KOPT-K1 (cell line): ENCODE measurements around the gene LOC101059915.
"Not testable (repeated sequence)": the region's sequence is repeated elsewhere in the genome, so short reads cannot be mapped to it uniquely, and the experiment has no call there.

Experiments used
- H3K27ac ChIP-seq: fragments of 200-600 bp; sonication (generic); 2 replicates; pipeline ENCODE4 v1.5.1; 2016; ENCODE audit warnings: antibody characterized with exemption, mild to moderate bottlenecking, low read depth, low read length; ENCODE audit not compliant: poor library complexity, severe bottlenecking
- H3K36me3 ChIP-seq: fragments of 200-600 bp; sonication (generic); 2 replicates; pipeline ENCODE4 v1.5.1; 2017; ENCODE audit warnings: antibody characterized with exemption, mild to moderate bottlenecking, low read length, moderate library complexity; ENCODE audit not compliant: insufficient read depth
- H3K9me3 ChIP-seq: fragments of 200-600 bp; sonication (generic); 2 replicates; pipeline ENCODE4 v1.5.1; 2017; ENCODE audit warnings: antibody characterized with exemption, low read length, mild to moderate bottlenecking; ENCODE audit not compliant: insufficient read depth, poor library complexity, severe bottlenecking

Gene LOC101059915

DNA sequence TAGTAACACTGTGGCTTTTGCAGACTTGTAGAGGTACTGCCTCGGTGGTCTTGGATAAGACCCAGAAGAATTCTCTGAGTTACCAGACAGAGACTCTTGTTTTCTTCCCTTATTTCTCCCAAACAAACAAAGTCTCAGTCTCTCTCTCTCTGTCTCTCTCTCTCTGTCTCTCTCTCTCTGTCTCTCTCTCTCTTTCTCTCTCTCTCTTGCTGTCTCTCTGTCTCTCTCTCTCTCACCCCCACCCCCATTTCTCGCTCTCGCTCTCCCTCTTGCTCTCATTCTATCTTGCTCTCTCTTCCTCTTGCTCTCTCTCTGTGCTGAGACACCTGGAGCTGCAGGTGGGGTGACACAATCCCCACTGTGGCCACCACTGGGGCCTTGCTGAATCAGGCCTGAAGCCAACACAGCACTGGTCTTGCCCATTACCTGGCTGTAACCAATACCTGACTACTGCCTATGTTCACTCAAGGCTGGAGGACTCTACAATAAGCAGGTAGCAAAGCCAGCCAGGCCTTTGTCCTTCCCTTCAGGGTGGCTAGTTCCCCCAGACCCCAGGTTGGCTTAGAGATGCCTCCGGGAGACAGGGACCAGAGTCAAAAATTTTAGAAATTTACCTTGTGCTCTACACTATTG is 12.3 kb downstream of the LOC101059915 start:
- Histone ChIP-seq H3K36me3 (no peaks in the 10 kb centered on the region), H3K27ac (no peak overlapping the region), H3K9me3 (no peaks in the 10 kb centered on the region)

DNA sequence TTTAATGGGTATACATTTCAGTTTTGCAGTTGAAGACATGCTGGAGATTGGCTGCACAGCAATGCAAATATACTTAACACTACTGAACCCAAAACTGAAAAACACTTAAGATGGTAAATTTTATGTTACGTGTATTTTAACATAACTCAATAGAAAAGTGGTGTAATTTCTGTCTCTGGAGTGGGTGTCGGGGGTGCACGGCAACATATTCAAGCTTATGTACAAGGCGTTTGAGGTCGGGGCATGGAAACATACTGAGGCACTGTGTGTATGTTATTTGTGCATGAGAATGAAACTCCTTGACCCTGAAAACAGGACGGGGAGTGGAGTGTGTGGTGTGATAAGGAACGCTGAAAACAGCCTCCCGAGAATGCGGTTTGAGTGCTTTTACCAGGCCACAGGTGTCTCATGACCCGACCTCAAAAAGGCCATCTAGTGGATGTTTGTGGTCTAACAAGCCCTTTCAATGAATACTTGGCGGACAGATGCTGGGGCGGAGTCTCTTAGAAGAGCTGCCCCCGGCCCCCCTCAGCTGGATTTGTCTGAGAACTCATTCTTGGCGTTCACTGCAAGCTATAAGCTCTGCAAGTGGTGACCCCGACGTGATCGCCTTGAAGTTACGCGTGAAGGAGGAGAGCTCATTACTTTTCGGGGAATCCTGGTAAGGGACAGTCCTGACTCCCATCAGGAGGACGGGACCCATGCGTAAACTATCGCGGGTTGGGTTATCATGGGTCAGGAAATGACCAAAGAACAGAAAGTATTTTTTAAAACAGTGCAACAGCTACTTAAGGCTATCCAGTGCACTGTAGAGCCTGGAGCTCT is 29.5 kb downstream of the LOC101059915 start:
- H3K36me3 ChIP-seq, H3K9me3 ChIP-seq, H3K27ac ChIP-seq: not testable (repeated sequence)

DNA sequence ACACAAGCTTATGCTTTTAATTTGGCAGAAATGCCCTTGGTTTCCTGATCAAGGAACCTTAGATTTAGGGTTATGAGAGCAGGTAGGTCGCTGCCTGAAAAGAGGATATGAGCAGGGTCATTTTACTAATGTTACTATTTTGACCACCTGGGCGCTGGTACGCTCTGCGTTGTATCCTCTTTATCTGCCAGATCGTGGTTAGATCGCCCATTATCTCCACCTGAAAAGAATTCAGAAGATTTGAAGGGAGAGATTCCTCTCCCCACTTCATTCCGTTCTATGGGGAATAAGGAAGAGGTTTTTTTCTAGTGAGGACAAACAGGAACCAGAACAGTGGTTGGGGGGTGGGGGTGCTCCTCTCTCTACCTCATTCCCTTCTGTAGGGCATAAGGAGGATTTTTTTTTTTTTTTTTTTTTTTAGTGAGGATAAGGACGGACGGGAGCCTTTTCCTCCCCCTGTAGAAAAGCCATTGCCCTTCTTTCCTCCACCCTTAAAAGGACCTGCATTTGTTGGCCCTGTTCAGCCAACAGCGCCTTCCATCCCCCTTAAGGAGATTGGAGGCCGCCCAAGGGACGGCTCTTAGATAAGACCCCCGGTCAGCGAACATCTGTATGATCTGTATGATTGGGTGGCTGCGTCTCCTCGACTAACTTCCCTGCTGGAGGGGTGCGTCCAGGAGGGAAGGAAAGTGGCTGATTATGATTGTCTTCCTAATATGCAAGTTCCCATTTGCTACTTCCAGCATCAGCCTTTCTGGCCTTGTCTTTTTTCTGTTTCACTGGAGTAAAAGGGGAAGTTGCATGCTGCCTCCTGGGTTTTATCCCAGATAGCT is 30.3 kb downstream of the LOC101059915 start:
- H3K27ac ChIP-seq, H3K36me3 ChIP-seq, H3K9me3 ChIP-seq: not testable (repeated sequence)

DNA sequence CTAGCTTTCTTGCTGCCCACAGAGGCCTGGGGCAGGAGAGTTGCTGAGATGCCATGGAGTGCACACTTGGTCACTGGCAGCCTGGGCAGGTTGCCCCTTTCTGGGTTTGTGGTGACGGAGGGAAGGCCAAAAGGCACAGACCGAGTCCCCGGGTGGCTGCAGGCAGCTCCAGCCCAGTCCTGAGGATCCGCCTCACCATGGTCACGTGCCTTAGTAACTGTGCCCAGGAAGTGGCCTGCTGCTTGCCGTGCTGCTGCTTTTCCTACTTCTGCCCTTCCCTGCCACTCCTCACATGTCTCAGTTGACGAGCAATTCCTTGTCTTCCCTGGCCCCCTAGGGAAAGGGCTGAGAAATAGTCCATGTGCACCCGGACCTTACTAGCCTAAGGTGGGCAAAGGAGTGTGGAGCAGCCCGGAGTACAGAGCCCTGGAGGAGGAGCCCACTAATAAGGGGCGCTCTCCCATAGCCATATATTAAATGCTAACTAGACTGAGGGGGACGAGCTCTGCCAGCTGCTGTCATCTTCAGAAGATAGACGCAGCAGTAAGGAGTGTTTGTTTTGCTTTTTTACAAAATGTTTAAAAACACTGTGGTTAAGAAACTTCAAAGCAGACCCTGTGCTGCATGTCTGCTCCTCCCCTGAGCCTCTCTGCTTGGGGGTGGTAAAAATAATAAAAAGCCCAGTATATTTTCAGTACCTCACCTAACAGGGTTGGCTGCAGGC is 31.1 kb downstream of the LOC101059915 start:
- not testable (repeated sequence) for H3K36me3 ChIP-seq, H3K9me3 ChIP-seq, H3K27ac ChIP-seq

DNA sequence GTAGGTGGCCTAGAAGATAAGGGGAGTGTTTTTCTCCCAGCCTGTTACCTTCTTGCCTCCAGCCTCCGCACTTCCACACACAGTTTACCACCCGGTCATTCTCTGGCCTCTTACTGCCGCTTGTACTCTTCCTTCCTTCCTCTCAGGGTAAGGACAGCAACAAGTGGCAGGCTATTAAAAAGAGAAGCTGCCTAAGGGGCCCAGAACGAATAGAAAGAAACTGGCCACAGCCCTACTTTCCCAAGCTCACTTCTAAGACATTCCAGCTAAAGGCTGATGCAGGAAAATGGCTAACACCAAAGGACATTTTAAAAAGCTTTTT is 31.6 kb downstream of the LOC101059915 start:
- H3K9me3 ChIP-seq, H3K36me3 ChIP-seq, H3K27ac ChIP-seq: not testable (repeated sequence)

DNA sequence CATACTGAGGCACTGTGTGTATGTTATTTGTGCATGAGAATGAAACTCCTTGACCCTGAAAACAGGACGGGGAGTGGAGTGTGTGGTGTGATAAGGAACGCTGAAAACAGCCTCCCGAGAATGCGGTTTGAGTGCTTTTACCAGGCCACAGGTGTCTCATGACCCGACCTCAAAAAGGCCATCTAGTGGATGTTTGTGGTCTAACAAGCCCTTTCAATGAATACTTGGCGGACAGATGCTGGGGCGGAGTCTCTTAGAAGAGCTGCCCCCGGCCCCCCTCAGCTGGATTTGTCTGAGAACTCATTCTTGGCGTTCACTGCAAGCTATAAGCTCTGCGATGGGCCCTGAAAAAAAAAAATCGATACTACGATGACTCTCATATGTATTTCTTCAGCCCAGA is 35.5 kb downstream of the LOC101059915 start:
- H3K36me3 ChIP-seq, H3K27ac ChIP-seq, H3K9me3 ChIP-seq: not testable (repeated sequence)

DNA sequence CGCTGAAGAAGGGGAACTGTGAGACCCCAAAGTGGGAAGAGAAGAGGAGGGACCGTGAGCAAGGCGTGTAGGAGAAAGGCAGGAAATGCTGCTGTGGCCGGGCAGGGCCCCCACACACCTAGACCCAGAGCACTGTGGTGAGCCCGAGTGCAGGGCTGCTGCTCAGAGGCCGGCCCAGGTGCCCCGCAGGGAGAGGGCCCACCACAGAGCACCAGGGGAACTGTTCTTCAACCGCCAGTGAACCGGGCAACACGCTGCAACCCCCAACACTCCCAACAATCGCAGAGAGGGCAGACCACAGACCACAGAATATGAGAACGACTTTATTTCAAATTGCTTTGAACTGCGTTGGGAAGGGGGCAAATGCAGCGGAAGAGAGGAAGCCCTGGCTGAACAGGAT is 46.7 kb downstream of the LOC101059915 start:
- H3K36me3 ChIP-seq, H3K27ac ChIP-seq, H3K9me3 ChIP-seq: not testable (repeated sequence)

DNA sequence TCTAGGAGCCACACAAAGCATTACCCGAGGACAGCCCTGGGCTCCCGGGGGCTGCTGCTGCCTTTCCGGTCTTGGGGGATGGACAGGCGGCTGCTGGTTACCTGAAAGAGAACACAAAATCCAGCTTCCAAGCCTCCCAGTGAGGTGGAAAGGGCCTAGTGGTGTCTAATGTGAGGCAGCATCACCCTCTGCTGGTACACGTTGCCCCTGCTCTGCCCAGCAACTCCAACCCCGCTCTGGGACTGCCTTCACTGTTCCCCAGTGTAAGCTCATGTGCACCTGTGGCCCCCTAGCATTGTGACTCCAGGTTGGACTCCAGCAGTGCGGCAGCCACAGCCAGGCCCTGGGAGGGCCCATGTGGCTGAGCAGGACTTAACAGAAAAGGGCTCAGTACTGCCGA is 48.2 kb downstream of the LOC101059915 start:
- H3K9me3 ChIP-seq, H3K27ac ChIP-seq, H3K36me3 ChIP-seq: not testable (repeated sequence)

DNA sequence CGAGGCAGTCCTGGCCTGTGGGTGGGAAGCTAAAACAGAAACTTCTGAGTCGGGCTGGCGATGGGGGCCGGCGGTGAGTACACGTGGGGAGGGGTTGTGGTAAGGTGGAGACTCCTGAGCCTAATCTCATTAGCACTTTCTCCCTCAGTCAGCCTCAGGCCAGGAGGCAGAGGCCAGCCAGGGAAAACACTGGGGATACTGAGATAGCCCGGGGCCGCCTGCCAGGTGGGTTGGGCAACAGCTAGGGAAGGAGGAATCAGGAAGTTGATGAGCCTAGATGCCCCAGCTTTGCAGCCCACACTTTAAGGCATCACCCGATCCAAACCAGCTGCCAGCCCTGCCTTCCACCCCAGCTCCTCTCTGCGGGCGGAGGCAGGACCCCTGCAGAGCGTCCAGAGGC is 49.0 kb downstream of the LOC101059915 start:
- not testable (repeated sequence) for H3K36me3 ChIP-seq, H3K27ac ChIP-seq, H3K9me3 ChIP-seq

DNA sequence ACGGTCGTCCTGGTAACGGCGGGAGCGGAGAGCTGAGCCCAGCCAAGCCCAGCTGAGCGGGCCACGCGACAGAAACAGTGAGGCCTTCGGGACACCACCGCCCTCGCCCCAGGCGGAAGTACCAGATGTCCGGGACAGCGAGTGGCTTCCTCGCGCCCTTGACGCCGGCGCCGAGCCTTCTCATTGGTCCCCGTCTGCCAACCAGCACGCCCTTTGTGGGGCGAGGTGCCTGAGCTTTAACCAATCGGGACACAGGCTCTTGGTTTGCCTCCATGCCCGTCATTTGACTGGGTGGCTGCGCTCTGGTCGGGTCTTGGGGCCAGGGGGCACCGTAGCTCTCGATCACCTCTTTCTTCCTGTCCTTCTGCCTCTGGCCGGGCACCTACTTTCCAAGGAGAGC is 50.8 kb downstream of the LOC101059915 start, which contains the start of gene CXorf49:
TSS of gene CXorf49 (minus strand) at position 101 of the 400 bp plus-strand sequence. CDS start 134 bp downstream, outside the sequence.
- not testable (repeated sequence) for H3K27ac ChIP-seq, H3K36me3 ChIP-seq, H3K9me3 ChIP-seq

DNA sequence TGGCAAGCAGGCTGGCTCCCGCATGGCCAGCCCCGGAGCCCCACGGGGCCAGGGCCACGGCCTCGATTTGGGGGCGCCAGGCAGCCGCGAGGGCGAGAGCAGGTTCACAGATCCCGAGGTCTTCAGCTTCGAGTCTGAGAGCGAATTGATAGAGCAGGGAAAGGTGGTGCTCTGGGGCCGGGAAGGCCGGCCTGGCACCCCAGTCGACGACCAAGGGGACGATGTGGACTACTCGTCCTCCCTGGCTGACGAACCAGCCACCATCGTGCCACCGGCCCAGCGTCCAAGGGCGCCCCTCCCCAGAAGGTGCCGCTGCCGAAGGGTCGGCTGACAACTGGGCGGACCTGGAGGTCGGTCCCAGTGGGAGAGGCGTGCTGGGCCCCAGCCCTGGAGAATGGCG is 51.8 kb downstream of the LOC101059915 start:
- H3K9me3 ChIP-seq, H3K27ac ChIP-seq, H3K36me3 ChIP-seq: not testable (repeated sequence)

DNA sequence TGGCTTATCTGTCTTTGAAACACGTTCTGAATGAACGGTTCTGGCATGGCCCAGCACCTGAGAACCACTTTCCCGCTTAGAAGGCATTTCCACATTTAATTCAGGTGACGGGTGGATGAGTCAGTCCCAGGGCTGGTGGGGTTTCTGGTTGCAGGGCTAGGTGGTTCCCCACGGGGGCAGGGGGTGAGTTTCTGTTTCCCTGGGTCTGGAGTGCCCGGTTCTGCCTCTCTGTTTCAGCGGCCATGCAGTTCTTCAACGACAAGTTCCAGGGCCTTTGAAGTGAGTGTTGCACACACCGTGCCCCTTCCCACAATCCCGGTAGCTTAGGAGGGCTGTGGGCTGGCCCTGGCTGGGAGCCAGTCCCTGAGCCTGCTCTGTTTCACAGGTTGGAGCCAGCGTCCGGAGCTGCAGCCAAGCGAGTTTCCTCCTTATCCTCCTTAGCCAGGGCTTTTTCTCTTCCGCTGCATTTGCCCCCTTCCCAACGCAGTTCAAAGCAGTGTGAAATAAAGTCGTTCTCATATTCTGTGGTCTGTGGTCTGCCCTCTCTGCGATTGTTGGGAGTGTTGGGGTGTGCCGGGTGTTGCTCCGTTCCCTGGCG is 53.0 kb downstream of the LOC101059915 start:
- H3K9me3 ChIP-seq, H3K27ac ChIP-seq, H3K36me3 ChIP-seq: not testable (repeated sequence)
